B cell (primary cell): ENCODE results near the gene MDFI. TPM values are rescaled to one million over a fixed set of nuclear protein-coding genes. Genes with fewer than 3 reads are reported as not detected.
A peak's percentile ranks its signal among the peaks of the same experiment; 100 is the strongest.

Experiments used
- ATAC-seq: fragments of 200-7000 bp; cut with Tn5 transposase; one replicate; pipeline ENCODE4 v1.10.0; 2021; ENCODE audit warnings: low read depth, mild to moderate bottlenecking, moderate number of reproducible peaks, moderate library complexity
- CTCF ChIA-PET: fragments of 350-600 bp; sonication (Branson Sonifier 250); formaldehyde crosslinking; loops from one replicate; lab custom pipeline; 2021; ENCODE audit warnings: antibody characterized with exemption, inconsistent platforms; lab: Charles Lee
- POLR2A ChIA-PET: fragments of 350-600 bp; sonication (Branson Sonifier 250); formaldehyde crosslinking; loops from one replicate; lab custom pipeline; 2021; ENCODE audit warnings: antibody characterized with exemption; lab: Charles Lee
- DNase-seq: peaks from one replicate; pipeline ENCODE4 v3.0.0; 2013
- H2AFZ ChIP-seq: 2 replicates; pipeline ENCODE4 v1.6.1; 2012; ENCODE audit warnings: mild to moderate bottlenecking, low read depth, low read length; ENCODE audit not compliant: insufficient read depth, poor library complexity, severe bottlenecking
- H3K27ac ChIP-seq, 2 donors: 1 replicate in 1 of 2; 2 replicates in 1 of 2; pipeline ENCODE4 v1.5.1; 2012 to 2013; ENCODE audit warnings: low read length in 2 of 2, mild to moderate bottlenecking in 2 of 2, moderate library complexity in 1 of 2
- H3K27me3 ChIP-seq, 4 experiments: fragments of 200-600 bp in 1 of 4; sonication (generic) in 1 of 4; replicated peaks in 1 of 4; 1 replicate in 2 of 4; 2 replicates in 2 of 4; pipeline versions ENCODE4 v1.6.1 to v1.7.0; 2013 to 2016; ENCODE audit warnings: low read length in 3 of 4, mild to moderate bottlenecking in 2 of 4, mixed read lengths in 1 of 4, moderate library complexity in 1 of 4; ENCODE audit not compliant: insufficient read depth in 4 of 4, control insufficient read depth in 3 of 4; ENCODE audit errors: control extremely low read depth in 1 of 4
- H3K36me3 ChIP-seq, 2 experiments: replicated peaks in 1 of 2; 1 replicate in 1 of 2; 2 replicates in 1 of 2; pipeline versions ENCODE4 v1.6.1 to v1.7.1; 2013; ENCODE audit warnings: low read length in 1 of 2; ENCODE audit not compliant: insufficient read depth in 2 of 2, control insufficient read depth in 1 of 2; ENCODE audit errors: control extremely low read depth in 1 of 2, extremely low read depth in 1 of 2
- H3K4me1 ChIP-seq, 2 donors: fragments of 200-600 bp in 1 of 2; sonication (generic) in 1 of 2; 1 replicate in 1 of 2; 2 replicates in 1 of 2; pipeline versions ENCODE4 v1.5.1 to v1.6.1; 2013 to 2017; ENCODE audit warnings: low read length in 2 of 2; ENCODE audit not compliant: control insufficient read depth in 2 of 2, insufficient read depth in 2 of 2
- H3K4me2 ChIP-seq: replicated peaks from 2 replicates; pipeline ENCODE3; 2012; ENCODE audit warnings: mild to moderate bottlenecking, low read depth, low read length; ENCODE audit not compliant: poor library complexity, severe bottlenecking
- H3K4me3 ChIP-seq, 5 experiments: fragments of 200-600 bp in 1 of 5; sonication (generic) in 1 of 5; 1 replicate in 3 of 5; 2 replicates in 2 of 5; pipeline versions ENCODE4 v1.5.1 to v1.7.0; 2011 to 2016; ENCODE audit warnings: low read length in 4 of 5, mild to moderate bottlenecking in 4 of 5, low read depth in 2 of 5, control low read depth in 1 of 5, moderate library complexity in 1 of 5; ENCODE audit not compliant: insufficient read depth in 1 of 5; ENCODE audit errors: control extremely low read depth in 1 of 5, extremely low read depth in 1 of 5
- H3K79me2 ChIP-seq: fragments of 200-600 bp; sonication (generic); one replicate; pipeline ENCODE4 v1.6.0; 2016; ENCODE audit warnings: low read length; ENCODE audit not compliant: control insufficient read depth, insufficient read depth
- H3K9ac ChIP-seq: fragments of 200-600 bp; sonication (generic); 2 replicates; pipeline ENCODE4 v1.6.1; 2017; ENCODE audit warnings: mild to moderate bottlenecking, low read length, moderate library complexity
- H3K9me3 ChIP-seq, 3 donors: one replicate each; pipeline versions ENCODE4 v1.6.1 to v1.7.1; 2013; ENCODE audit warnings: low read length in 2 of 3; ENCODE audit not compliant: control insufficient read depth in 2 of 3, insufficient read depth in 1 of 3; ENCODE audit errors: control extremely low read depth in 1 of 3
- H4K20me1 ChIP-seq: 2 replicates; pipeline ENCODE4 v1.6.0; 2012; ENCODE audit warnings: mild to moderate bottlenecking, low read length; ENCODE audit not compliant: insufficient read depth, control insufficient read depth, poor library complexity, severe bottlenecking
- H3K27ac Mint-ChIP-seq: one replicate; pipeline ENCODE4 v1.8.0; 2021; ENCODE audit warnings: mixed read lengths
- H3K27me3 Mint-ChIP-seq: one replicate; pipeline ENCODE4 v1.8.0; 2021; ENCODE audit warnings: mixed read lengths
- H3K4me1 Mint-ChIP-seq: one replicate; pipeline ENCODE4 v1.8.0; 2021; ENCODE audit warnings: mixed read lengths
- H3K4me3 Mint-ChIP-seq: one replicate; pipeline ENCODE4 v1.8.0; 2021; ENCODE audit warnings: mixed read lengths
- H3K9me3 Mint-ChIP-seq: one replicate; pipeline ENCODE4 v1.8.0; 2022; ENCODE audit warnings: mixed read lengths; ENCODE audit not compliant: insufficient read depth
- EZH2 ChIP-seq: IDR thresholded peaks from 2 replicates; pipeline ENCODE4 v1.6.1; 2012; ENCODE audit warnings: borderline replicate concordance, low read depth, mild to moderate bottlenecking, moderate library complexity, low read length; ENCODE audit not compliant: insufficient read depth, poor library complexity, severe bottlenecking
- WGBS: methylation state at CpG from one replicate; pipeline ENCODE4 v1.1.5; 2013; ENCODE audit warnings: missing lambda C conversion rate; ENCODE audit not compliant: insufficient coverage; 5-methylcytosine and 5-hydroxymethylcytosine counted together
- intact Hi-C: fragments of 100-400 bp; cut with micrococcal nuclease; formaldehyde crosslinking; loops from one replicate; pipeline ENCODE4 v1.10.0; 2022
- polyA plus RNA-seq: library from polyadenylated mRNA; depleted of rRNA; stranded (reverse); fragments of >200 nt; gene quantifications from 2 replicates; pipeline ENCODE4 v1.2.3, GENCODE V29; 2012
- total RNA-seq, 2 donors: library from RNA; stranded (reverse); fragments of 120-200 nt in 1 of 2; gene quantifications; 1 replicate in 1 of 2; 2 replicates in 1 of 2; pipeline versions ENCODE4 v1.2.3 to v1.2.4, GENCODE V29; 2013 to 2022
- TF ChIP-seq, protein P1 (sequence below): fragments of 200-600 bp; IDR thresholded peaks from one replicate; pipeline ENCODE4 v1.8.0; 2022; ENCODE audit warnings: antibody characterized with exemption, mild to moderate bottlenecking

The MDFI gene
- total and polyA plus RNA-seq, 2 donors (not counting 1 experiment from before 2014, with no cell fraction given) = not detected

DNA sequence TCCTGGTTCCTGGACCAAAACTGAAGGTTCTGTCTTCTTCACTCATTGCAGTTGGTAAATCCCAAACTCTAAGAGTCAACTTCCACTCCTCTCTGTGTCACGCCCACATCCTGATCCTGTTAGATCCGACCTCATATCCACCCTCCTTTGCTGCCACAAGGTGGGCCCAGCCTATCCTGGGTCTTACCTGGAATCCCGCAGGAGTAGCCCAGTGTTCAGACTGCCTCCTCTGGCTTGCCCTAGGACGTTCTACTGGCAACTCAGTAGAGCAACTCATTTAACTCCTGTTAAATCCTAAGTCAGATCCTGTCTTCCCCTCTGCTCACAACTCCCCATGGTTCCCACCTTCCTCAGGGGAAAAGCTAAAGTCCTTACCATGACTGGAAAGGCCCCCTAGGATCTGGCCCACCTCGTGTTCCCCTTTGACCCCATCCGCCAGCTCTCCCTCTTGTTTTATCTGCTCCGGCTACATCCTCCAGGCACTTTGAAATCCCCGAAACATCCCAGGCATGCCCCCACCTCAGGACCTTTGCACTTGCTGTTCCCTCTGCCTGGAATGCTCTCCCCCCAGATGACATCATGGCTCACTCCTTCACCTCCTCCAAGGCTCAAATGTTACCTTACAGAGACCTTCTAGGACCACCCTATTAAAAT is 53.3 kb downstream of the MDFI start:
- Histone ChIP-seq H2AFZ (no peak overlapping the region), H3K4me1 (peaks cover 25 to 38% of the 10 kb centered on the region in 2 donors), H3K27me3 (no peaks in the 10 kb centered on the region), H3K9ac (no peak overlapping the region), H3K79me2 (peaks cover 64% of the 10 kb centered on the region), H3K36me3 (peaks cover 0 to 71% of the 10 kb centered on the region in 2 experiments), H3K9me3 (no peaks in the 10 kb centered on the region), H4K20me1 (peaks cover 93% of the 10 kb centered on the region), H3K4me2 (no peak overlapping the region), H3K4me3 (no peak overlapping the region), H3K27ac (peak overlapping the region in 1 of 2 donors; percentile 75)
- CTCF ChIA-PET = interaction anchor here (0.8 to 6.3 kb wide), 3 partner anchors 8 to 40 kb away, joined by 3 to 51 read pairs (median 3); no protein-coding TSS in a partner anchor
- WGBS = 97% methylated on average over 8 of the region's 8 CpGs
- no peaks in the 10 kb centered on the region for H3K9me3 Mint-ChIP-seq
- ATAC-seq = no peak
- H3K27me3 Mint-ChIP-seq = no peaks in the 10 kb centered on the region
- intact Hi-C loops = no loop called here
- POLR2A ChIA-PET = no interaction called here
- peak overlapping the region; percentile 88 for H3K27ac Mint-ChIP-seq
- TF ChIP-seq EZH2 = no peak
- TF ChIP-seq, protein P1, sequence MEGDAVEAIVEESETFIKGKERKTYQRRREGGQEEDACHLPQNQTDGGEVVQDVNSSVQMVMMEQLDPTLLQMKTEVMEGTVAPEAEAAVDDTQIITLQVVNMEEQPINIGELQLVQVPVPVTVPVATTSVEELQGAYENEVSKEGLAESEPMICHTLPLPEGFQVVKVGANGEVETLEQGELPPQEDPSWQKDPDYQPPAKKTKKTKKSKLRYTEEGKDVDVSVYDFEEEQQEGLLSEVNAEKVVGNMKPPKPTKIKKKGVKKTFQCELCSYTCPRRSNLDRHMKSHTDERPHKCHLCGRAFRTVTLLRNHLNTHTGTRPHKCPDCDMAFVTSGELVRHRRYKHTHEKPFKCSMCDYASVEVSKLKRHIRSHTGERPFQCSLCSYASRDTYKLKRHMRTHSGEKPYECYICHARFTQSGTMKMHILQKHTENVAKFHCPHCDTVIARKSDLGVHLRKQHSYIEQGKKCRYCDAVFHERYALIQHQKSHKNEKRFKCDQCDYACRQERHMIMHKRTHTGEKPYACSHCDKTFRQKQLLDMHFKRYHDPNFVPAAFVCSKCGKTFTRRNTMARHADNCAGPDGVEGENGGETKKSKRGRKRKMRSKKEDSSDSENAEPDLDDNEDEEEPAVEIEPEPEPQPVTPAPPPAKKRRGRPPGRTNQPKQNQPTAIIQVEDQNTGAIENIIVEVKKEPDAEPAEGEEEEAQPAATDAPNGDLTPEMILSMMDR = no peak
- H3K4me3 Mint-ChIP-seq = no peak overlapping the region
- peaks cover 37% of the 10 kb centered on the region for H3K4me1 Mint-ChIP-seq
- no peak for DNase-seq

GRCh38 chr6:41692080-41692675 is 53.9 kb downstream of the MDFI start:
- no peak overlapping the region for H3K4me3 ChIP-seq
- peaks cover 42% of the 10 kb centered on the region for H3K4me1 Mint-ChIP-seq

More at GRCh38 chr6:41692080-41692675, 53.9 kb downstream of the MDFI start:
- Histone ChIP-seq H2AFZ (no peak overlapping the region), H3K27ac (peak overlapping the region in 1 of 2 donors; percentile 75), H3K27me3 (no peaks in the 10 kb centered on the region), H3K79me2 (peaks cover 70% of the 10 kb centered on the region), H3K9ac (no peak overlapping the region), H3K4me1 (peaks cover 25 to 41% of the 10 kb centered on the region in 2 donors), H3K36me3 (peaks cover 0 to 69% of the 10 kb centered on the region in 2 experiments), H3K9me3 (no peaks in the 10 kb centered on the region), H4K20me1 (peaks cover 95% of the 10 kb centered on the region), H3K4me2 (no peak overlapping the region)
- no peak overlapping the region for H3K4me3 Mint-ChIP-seq
- POLR2A ChIA-PET = interaction anchor here (0.6 kb wide), 1 partner anchor 10 kb away, joined by 4 read pairs; no protein-coding TSS in a partner anchor
- peak overlapping the region; percentile 88 for H3K27ac Mint-ChIP-seq
- TF ChIP-seq, protein P1 = no peak
- no peak for TF ChIP-seq EZH2
- no peaks in the 10 kb centered on the region for H3K9me3 Mint-ChIP-seq
- H3K27me3 Mint-ChIP-seq = no peaks in the 10 kb centered on the region
- DNase-seq (no peak), ATAC-seq (no peak)
- CTCF ChIA-PET = interaction anchor here (0.8 to 6.3 kb wide), 3 partner anchors 8 to 41 kb away, joined by 3 to 51 read pairs (median 3); no protein-coding TSS in a partner anchor
- intact Hi-C loops = no loop called here
